Colonic mucosa (tissue), 4 donors: ENCODE measurements around the gene CEMIP. TPM values are rescaled to one million over a fixed set of nuclear protein-coding genes. Genes with fewer than 3 reads are reported as not detected.

Experiments used
- DNase-seq: peaks from one replicate; pipeline ENCODE4 v3.0.0-alpha.2; 2020
- H3K27ac ChIP-seq: fragments of 200-600 bp; one replicate; pipeline ENCODE4 v1.8.0; 2021
- H3K27me3 ChIP-seq: fragments of 200-600 bp; one replicate; pipeline ENCODE4 v1.8.0; 2021
- H3K36me3 ChIP-seq: fragments of 200-600 bp; one replicate; pipeline ENCODE4 v1.8.0; 2021
- H3K4me1 ChIP-seq: fragments of 200-600 bp; one replicate; pipeline ENCODE4 v1.8.0; 2021; ENCODE audit warnings: mild to moderate bottlenecking
- H3K4me3 ChIP-seq: fragments of 200-600 bp; one replicate; pipeline ENCODE4 v1.8.0; 2021
- H3K9ac ChIP-seq, 2 donors: one replicate each; pipeline ENCODE4 v1.7.0; 2013; ENCODE audit warnings: control low read depth in 2 of 2, low read depth in 2 of 2, low read length in 2 of 2
- H3K9me3 ChIP-seq: fragments of 200-600 bp; one replicate; pipeline ENCODE4 v1.8.0; 2021
- intact Hi-C: fragments of 100-400 bp; cut with DNase I; formaldehyde crosslinking; loops from one replicate; pipeline ENCODE4 v1.14.1; 2022
- total RNA-seq, 2 donors: library from RNA; stranded (reverse); fragmentation: NEBNext Ultra II Directional in 1 of 2; extraction: Animal tissue kit (Norgen Biotek cat#: 25700) in 1 of 2; gene quantifications; one replicate each; pipeline ENCODE4 v1.2.1, GENCODE V29; 2021
- TF ChIP-seq, protein P1 (sequence below): fragments of 200-600 bp; IDR thresholded peaks from one replicate; pipeline ENCODE4 v1.8.0; 2022; ENCODE audit warnings: antibody characterized with exemption, mild to moderate bottlenecking
- donor health status: healthy.
- donor health status: DM: no; HTN: no; CAD: no.
- donor health status: DM: no; HTN: no; CAD: no.

Gene CEMIP
- total RNA-seq, 2 donors from 2014 or later: 2.1 to 2.9 TPM

DNA sequence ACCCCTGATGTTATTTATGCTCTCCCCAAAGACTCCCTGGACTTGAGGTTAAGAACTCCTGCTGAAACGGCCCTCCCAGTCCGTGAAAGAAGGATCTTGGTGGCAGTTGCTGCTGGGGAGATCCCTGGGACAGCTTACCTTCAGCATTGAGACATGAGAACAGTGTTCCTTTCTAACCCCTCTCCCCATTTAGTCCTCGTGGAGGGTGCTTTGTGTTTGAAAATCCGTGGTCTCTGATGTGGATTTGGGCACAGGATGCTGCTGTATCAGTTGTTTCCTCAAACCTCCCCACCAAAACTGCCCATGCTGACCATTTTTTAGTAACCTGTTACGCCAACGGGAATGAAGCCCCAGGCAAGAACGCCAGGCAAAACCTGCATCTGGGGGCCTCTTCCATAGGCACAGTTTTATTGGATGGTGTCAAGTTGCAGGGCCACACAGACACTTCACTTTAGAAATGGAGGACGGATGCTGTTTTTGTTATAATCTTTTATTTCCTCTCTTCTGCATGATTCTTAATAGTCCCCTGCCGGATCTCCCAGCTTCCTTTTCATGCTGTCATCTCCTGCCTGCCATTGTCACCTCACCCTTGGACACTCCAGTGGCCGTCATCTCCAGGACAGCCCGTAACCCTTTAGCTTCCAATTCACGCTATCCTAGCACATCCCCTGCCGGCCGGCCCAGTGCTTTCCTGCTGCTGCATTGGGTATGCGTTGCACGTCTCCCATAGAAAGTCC is 31.7 kb upstream of the CEMIP start:
- intact Hi-C loops: no loop called here
- no peaks in the 10 kb centered on the region for H3K27me3 ChIP-seq
- H3K4me3 ChIP-seq: no peak overlapping the region
- H3K9me3 ChIP-seq: no peaks in the 10 kb centered on the region
- H3K4me1 ChIP-seq: no peaks in the 10 kb centered on the region
- H3K9ac ChIP-seq: no peak overlapping the region
- DNase-seq: no peak
- no peaks in the 10 kb centered on the region for H3K36me3 ChIP-seq
- no peak overlapping the region for H3K27ac ChIP-seq
- TF ChIP-seq, protein P1, sequence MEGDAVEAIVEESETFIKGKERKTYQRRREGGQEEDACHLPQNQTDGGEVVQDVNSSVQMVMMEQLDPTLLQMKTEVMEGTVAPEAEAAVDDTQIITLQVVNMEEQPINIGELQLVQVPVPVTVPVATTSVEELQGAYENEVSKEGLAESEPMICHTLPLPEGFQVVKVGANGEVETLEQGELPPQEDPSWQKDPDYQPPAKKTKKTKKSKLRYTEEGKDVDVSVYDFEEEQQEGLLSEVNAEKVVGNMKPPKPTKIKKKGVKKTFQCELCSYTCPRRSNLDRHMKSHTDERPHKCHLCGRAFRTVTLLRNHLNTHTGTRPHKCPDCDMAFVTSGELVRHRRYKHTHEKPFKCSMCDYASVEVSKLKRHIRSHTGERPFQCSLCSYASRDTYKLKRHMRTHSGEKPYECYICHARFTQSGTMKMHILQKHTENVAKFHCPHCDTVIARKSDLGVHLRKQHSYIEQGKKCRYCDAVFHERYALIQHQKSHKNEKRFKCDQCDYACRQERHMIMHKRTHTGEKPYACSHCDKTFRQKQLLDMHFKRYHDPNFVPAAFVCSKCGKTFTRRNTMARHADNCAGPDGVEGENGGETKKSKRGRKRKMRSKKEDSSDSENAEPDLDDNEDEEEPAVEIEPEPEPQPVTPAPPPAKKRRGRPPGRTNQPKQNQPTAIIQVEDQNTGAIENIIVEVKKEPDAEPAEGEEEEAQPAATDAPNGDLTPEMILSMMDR: no peak

DNA sequence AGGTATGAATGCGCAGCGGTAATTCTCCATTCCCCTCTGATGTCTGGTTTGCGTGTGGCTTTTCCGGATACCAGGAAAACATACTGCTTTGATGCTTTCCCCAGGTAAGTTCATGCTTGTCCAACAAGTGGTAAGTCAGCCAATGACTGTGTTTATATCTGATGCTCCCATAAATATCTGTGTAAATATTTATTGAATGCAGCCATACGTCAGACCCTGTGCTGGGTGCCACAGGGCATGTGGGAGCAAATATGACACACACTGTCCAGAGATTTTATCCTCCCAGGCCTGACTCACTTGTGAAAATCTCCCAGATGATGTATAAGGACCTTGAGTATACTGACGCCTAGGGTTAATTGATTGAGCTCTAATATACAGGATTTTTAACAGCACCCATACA is 29.6 kb upstream of the CEMIP start:
- TF ChIP-seq, protein P1: no peak
- H3K9me3 ChIP-seq: no peaks in the 10 kb centered on the region
- intact Hi-C loops: no loop called here

DNA sequence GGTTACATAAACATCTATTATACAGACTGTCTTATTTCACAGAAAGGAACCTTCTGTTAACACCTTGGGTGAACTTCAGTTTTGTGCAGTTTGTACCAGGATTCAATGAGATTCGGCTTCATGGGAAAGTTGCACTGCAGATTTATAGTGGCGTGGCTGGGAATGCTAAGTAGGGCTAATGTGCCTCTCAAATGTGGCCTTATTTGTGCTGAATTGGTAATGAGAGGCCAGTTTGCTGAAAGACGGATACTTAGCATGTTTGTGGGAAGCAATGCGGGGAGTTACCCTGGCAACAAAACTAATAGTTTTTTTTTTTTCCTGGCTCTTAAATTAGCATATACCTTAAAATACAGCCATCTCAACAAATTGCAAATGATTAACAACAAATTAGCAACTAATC is 28.6 kb upstream of the CEMIP start:
- H3K4me3 ChIP-seq: no peak overlapping the region
- H3K9ac ChIP-seq: no peak overlapping the region
- no peak for DNase-seq
- no peaks in the 10 kb centered on the region for H3K4me1 ChIP-seq
- no peak overlapping the region for H3K27ac ChIP-seq
- TF ChIP-seq, protein P1: no peak
- H3K9me3 ChIP-seq: no peaks in the 10 kb centered on the region
- intact Hi-C loops: no loop called here
- H3K36me3 ChIP-seq: no peaks in the 10 kb centered on the region
- H3K27me3 ChIP-seq: no peaks in the 10 kb centered on the region

More for the DNA sequence above, 29.6 kb upstream of the CEMIP start:
- Histone ChIP-seq H3K4me3 (no peak overlapping the region), H3K4me1 (no peaks in the 10 kb centered on the region), H3K36me3 (no peaks in the 10 kb centered on the region), H3K9ac (no peak overlapping the region), H3K27ac (no peak overlapping the region), H3K27me3 (no peaks in the 10 kb centered on the region)
- no peak for DNase-seq

DNA sequence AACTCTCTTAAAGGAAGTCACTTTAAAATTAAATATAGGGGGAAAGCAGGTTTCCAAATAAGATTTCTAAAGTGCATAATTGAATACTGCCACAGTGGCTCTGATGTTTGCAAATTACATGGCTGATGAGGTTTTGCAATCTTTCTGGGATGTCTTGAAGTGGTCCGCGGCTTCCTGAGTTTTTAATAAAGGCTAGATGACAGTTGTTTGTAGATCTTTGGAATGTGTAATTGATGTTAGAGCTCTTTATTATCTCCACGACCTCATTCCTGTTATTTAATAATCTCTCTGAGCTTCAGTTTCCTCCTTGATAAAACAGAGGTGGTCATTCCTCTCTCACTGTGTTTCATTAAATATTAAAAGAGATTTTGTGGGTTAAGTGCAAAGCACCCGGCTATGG is 27.0 kb upstream of the CEMIP start:
- Histone ChIP-seq H3K9ac (no peak overlapping the region), H3K27ac (no peak overlapping the region), H3K4me1 (no peaks in the 10 kb centered on the region), H3K36me3 (no peaks in the 10 kb centered on the region), H3K4me3 (no peak overlapping the region), H3K27me3 (no peaks in the 10 kb centered on the region), H3K9me3 (no peaks in the 10 kb centered on the region)
- TF ChIP-seq, protein P1: no peak
- no peak for DNase-seq
- intact Hi-C loops: no loop called here

DNA sequence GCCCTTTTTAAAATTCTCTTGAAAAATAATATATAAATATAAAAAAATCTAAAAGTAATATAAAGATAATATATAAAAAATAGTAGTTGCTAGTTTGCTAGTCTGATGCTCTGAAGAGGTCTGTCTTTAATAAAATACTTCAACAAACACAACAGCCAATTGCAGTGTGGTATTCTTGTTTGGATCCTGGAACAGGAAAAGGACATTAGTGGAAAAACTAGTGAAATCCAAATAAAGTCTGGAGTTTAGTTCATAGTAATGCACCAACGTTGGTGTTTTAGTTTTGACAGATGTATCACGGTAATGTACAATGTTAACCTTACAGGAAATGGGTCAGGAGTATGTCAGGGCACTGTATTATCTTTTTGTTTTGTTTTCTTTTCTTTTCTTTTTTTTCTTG is 26.0 kb upstream of the CEMIP start:
- H3K4me1 ChIP-seq: no peaks in the 10 kb centered on the region

More for the DNA sequence above, 26.0 kb upstream of the CEMIP start:
- TF ChIP-seq, protein P1: no peak
- H3K9ac ChIP-seq: no peak overlapping the region
- no peaks in the 10 kb centered on the region for H3K36me3 ChIP-seq
- no peaks in the 10 kb centered on the region for H3K27me3 ChIP-seq
- H3K27ac ChIP-seq: no peak overlapping the region
- H3K9me3 ChIP-seq: no peaks in the 10 kb centered on the region
- DNase-seq: no peak
- no peak overlapping the region for H3K4me3 ChIP-seq
- intact Hi-C loops: no loop called here
